NCI-H748 treated with DMSO at 0.1 percent for 48 hours (cell line): ENCODE results near the gene SLC22A7.
"Not testable (repeated sequence)": the region's sequence is repeated elsewhere in the genome, so short reads cannot be mapped to it uniquely, and the experiment has no call there.

Experiments
- DNase-seq: peaks from one replicate; lab custom pipeline; 2025; lab: John Stamatoyannopoulos, UW

Gene SLC22A7

DNA sequence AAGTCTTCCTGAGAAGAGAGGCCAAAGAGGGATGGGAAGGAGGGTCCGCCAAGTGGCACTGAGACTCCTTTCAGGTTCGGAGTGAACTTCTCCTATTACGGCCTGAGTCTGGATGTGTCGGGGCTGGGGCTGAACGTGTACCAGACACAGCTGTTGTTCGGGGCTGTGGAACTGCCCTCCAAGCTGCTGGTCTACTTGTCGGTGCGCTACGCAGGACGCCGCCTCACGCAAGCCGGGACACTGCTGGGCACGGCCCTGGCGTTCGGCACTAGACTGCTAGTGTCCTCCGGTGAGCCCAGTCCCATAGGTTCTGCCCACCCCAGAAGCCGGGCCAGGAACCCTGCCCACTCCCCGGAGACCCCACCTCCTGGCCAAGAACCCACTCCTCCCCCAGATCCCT is 4.1 kb downstream of the SLC22A7 start:
- no peak for DNase-seq

DNA sequence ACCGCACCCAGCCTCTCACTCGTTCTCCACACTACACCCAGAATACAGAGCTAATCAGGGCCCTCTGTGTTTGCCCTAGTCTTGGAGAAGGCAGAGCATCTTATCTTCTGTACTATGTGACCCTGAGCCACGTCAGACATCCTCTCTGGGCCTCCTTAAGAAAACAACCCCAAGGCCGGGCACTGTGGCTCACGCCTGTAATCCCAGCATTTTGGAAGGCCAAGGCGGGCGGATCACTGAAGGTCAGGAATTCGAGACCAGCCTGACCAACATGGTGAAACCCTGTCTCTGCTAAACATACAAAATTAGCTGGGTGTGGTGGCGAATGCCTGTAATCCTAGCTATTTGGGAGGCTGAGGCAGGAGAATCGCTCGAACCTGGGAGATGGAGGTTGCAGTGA is 4.9 kb downstream of the SLC22A7 start:
- DNase-seq = not testable (repeated sequence)

DNA sequence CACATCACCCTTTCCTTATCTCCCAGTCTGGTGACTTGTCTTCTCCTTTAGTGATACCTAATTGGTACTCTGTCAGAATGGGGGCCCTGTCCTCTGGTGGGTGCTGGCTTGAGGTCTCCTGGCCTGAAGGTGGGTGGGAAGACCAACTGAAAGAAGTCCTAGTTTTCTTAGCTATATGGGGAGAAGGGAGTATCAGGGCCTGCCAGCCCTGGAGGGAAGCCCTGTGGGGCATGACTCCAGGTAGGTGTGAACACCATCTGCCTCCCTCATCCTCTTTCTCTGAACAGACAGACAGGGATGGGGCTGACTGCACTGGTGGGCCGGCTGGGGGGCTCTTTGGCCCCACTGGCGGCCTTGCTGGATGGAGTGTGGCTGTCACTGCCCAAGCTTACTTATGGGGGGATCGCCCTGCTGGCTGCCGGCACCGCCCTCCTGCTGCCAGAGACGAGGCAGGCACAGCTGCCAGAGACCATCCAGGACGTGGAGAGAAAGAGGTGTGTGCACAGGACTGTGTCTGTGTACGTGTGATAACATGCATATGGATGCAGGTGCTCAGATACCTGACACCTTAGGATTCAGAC is 5.8 kb downstream of the SLC22A7 start:
- no peak for DNase-seq

DNA sequence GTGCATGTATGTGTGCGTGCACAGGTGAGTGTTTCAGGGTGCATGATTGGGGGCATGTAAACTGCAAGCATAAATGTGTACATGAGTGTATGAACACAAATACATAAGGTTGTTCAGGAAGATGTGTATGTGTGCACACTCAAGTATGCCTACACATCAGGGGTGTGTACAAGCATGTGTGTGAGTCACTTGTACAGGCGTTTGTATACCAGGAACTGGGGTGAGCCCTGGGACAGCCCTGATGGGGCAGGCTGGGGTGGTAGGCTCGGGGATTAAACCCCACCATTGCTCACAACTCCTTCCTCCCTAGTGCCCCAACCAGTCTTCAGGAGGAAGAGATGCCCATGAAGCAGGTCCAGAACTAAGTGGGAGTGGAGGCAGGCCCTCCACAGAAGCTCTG is 6.3 kb downstream of the SLC22A7 start:
- DNase-seq = no peak

DNA sequence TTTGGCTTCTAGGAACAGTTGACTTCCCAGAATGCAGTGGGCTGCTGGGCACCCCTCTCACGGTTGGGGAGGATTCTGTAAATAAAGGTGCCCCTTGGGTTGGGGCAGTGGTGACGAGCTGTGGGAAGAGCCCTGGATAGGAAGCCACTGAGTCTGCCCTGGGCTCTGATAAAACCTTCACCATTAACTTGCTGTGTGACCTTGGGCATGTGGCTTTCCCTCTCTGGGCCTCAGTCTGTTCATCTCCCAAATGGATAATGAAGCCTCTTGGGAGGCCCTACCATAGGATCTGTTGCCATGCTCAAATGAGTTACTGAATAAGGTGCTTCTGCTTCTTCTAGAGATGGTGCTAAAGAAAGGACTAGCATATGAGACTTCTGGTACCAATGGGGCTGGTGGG is 6.8 kb downstream of the SLC22A7 start:
- no peak for DNase-seq

DNA sequence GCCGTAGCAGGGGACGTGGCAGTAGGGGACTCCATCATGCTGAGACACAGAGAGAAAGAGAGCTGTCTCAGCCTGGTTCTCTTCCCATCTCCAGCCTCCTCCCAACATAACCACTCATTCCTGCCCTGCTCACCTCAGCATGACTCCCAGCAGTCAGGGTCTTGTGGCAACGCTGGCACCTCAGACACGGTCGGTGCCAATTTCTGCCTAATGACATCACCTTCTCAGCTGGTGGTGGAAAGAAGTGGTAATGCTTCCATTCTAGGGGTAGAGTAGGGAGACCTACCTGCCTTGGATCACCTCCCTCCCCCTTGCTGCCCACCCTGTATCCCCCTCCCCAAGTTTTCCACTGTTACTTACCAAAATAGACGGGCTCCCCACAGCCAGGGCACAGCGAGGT is 8.0 kb downstream of the SLC22A7 start:
- DNase-seq = no peak

DNA sequence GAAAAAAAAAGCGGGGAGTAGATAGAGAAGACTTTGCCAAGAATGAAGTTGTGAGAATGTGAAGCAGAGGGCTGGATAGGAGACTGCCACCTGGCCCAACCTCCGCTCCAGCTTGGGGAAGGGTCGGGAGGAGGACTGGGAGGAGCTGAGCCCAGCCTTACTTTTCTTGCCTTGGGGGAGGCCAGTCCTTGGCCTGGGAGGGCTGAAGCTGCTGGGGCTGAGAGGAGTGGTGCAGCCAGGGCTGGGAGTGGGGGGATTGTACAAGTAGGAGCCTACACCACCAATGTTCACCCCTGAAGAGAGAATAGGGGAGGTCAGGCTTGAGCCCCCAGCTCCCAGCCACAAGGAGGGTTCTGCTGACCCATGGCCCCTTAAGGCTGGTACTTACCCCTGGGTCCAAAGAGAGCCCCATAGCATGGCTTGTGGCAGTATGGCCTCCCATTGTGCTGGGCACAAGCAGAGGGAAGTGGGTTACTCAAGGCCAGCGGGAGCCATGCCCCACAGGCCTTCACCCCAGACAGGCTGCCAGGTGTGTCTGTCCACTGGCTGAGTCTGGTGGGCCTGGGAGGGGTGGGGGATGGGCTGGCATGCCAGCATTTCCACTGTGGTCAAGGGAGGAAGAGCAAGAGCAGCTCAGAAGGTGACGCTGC is 9.5 kb downstream of the SLC22A7 start:
- no peak for DNase-seq

DNA sequence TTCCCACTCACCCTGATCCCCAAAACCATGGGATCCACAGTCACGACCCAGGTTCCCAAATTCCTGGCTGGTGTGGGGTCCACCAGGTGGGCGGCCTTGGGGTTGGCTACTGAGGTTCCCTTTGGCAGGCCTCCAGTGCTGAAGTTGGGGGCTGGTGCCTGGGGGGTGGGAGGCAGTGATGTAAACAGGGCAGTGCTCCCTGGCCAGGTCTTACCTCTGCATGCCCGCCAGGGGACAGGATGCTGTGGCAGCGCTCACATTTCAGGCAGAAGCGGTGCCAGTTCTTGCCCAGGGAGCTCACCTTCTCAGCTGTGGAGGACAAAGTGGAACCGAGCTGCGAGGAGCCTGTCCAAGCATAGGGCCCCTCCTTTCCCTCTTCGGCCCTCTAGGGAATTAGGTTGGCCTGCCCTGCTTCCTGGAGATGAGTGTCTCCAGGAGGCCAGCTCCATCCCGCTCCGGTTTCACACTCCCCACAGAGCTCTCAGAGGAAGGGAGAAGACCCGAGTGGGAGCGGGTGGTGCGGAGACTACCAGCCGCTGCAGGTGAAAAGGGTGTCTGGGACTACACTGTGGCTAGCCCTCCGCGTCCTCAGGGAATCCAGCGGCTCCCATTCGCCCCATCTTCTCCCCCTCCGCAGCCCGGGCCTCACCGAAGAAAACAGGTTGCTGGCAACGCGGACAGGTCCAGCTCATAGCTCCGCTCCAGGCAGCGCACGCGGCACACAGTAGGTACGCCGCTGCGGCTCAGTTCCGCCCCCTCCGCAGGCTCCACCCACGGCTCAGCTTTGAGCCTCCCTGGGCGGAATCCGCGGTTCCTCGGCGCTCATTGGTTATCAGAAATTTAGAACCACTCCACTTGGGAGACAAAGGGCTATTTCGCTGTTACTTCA is 10.3 kb downstream of the SLC22A7 start, which contains the start of gene CRIP3:
CRIP3 (minus strand) TSS at position 726 of the 889 bp plus-strand sequence; CDS start at position 692, 34 bp downstream.
- DNase-seq = peak; percentile 66

DNA sequence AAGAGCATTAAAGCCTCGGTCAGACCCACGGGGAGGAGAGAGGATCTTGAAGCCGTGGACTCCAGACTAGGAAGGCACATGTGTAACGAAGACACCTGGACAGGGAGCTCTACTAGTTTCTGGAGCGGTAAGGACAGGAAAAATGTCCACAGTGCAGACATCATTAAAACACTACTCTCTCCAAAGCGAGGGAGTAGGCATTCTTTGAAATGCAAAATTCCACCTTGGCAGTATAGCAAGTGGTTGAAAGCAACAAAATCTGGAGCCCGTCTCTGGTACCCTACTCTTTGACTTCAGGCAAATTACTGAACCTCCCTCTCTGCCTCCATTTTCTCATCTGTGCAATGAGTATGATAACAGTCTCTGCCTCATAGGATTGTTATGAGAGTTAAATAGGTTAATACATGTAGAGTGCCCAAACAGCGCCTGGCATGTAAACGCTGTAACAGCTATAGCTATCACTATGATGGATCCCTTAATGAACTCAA is 11.0 kb downstream of the SLC22A7 start:
- DNase-seq = no peak

DNA sequence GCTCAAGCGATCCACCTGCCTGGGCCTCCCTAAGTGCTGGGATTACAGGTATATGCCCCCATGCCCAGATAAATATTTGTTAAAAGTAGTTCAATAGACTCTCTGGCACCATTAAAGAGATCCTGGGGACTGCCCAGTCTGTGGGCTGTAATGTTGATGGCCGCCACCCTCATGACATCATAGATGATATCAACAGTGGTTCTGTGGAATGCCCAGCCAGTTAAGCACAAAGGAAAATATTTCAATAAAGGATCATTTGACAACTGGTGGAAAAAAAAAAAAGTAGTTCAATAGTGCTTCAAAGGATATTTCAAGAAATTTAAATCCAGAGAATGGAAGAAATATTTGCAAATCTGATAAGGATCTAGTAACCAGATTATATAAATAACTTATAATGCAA is 12.1 kb downstream of the SLC22A7 start:
- DNase-seq = no peak

DNA sequence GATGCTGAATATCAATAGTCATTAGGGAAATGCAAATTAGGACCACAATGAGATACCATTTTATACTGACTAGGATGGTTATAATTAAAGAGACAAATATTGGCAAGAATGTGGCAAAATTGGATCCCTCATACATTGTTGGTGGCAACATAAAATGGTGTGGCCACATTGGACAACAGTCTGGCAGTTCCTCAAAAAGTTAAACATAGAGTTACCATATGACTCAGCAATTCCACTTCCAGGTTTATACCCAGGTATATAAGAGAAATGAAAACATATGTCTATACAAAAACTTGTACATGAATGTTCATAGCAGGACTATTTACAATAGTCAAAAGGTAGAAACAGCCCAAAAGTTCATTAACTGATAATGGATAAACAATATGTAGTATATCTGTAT is 12.6 kb downstream of the SLC22A7 start:
- DNase-seq = no peak

DNA sequence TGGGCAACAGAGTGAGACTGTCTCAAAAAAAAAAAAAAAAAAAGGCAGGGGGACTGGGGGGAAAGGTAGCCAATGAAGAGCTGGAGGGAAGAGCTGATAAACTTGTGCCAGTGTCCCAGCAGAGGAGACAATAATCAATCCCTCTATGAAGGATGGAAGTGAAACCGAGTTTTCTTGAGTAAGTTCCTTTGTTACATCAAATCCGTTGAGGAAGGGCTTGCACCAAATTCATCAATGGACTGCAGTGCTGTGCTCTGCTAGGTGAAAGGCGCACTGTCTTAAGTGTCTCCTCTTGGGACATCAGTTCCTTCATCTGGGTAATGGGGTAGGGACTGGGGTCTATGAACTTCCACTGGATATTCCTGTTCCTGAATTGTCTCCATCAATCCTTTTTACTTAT is 13.6 kb downstream of the SLC22A7 start:
- no peak for DNase-seq

DNA sequence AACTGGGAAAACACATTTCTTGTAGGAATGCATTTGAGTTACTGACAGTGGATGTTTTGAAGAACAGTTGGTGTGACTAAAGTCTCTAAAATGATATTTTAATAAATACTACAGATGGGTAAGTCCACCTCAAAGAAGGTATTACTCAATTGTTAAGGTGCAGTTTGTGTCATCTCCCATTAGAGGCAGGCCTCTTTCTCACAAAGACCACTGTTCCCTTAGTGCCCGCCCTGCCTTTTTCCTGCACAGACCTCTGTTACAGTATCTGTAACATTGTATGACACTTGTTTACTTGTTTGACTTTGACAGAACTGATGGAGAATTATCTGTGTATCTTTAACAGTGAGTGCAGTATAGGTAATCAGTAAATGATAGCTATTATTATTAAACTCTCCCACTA is 15.8 kb downstream of the SLC22A7 start:
- no peak for DNase-seq

DNA sequence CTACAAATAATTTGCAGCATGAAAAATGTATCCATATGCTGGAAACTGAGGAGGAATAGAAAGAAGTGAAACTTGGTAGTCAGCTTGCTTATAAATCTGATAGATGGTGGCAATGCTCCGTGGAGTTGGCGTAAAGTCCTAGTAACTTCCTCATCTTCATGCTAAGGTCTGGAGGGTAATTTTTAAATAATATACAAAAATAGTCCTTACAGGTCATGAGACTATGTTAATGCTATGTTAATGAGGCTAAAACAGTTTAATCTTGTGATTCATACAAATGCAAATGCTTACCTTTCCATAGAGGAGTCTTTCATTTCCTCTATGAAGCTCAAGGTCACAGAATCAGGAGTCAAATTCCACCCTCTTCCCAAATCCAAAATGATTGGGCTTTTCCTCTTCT is 20.0 kb downstream of the SLC22A7 start:
- DNase-seq = no peak

DNA sequence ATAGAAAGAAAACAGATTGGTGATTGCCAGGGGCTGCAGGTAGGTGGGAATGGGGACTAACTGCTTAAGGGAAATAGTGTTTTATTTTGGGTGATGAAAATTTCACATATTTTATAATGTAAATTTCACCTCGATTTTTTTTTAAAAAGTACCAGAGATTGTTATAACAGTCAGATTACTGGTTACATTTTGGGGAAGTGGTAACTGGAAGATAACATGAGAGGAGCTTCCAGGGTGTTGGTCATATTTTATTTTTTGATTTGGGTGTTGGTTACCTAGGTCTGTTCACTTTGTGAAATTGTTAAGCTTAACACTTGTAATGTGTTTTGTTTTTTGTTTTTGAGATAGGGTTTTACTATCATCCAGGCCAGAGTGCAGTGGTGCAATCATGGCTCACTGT is 27.8 kb downstream of the SLC22A7 start:
- no peak for DNase-seq

DNA sequence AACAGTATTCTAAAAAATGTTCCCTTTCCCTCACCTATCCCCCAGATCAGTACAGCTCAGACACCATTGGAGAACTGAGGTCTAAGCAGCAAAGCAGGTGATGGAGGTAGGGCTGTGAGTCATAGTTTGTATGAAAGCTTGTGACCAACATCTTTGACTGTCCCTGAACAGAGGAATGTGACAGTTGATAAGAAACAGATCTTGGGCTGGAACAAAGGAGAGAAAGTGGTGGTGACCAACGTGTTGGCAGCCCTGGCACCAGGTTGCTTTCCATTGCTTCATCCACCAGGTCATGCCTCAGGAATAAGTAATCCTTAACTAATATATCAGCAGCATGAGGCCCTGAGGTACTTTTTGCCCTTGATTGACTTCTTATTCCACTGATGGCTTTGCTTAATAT is 30.5 kb downstream of the SLC22A7 start:
- DNase-seq = no peak

DNA sequence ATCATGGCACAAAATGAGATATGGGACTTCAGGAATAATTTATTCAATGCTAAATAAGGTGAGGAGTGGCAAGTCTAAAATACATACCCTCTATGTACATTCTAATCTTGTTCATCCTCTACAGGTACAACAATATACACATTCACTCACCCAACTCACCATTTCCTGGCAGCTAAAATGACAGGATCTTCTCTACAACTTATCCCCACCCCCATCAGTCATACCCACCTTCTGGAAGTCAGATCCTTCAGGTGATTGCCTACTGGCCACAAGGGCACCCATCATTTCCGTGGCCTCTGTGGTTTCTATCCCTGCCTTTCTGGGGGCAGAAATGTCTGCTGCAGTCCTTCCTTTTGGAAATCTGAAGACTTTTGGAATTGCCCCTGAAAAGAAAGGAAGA is 33.4 kb downstream of the SLC22A7 start:
- no peak for DNase-seq

DNA sequence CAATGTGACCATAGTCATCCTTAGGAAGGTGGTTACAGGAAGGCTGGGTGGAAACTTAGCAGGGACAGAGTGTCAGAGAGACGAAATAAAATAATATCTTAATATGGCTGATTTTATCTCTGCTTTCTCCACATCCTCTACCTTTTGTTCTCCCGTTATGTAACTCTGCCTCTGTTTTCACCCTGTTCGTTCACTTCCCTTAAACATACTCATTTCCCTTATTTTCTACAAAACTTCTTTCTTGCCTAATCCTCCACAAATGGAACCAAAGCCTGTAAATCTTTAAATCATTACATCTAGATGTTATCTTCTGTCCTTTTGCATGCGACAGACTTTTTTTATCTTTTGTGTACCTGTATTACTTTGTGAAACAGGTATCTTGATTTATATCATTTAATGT is 33.8 kb downstream of the SLC22A7 start:
- DNase-seq = no peak

DNA sequence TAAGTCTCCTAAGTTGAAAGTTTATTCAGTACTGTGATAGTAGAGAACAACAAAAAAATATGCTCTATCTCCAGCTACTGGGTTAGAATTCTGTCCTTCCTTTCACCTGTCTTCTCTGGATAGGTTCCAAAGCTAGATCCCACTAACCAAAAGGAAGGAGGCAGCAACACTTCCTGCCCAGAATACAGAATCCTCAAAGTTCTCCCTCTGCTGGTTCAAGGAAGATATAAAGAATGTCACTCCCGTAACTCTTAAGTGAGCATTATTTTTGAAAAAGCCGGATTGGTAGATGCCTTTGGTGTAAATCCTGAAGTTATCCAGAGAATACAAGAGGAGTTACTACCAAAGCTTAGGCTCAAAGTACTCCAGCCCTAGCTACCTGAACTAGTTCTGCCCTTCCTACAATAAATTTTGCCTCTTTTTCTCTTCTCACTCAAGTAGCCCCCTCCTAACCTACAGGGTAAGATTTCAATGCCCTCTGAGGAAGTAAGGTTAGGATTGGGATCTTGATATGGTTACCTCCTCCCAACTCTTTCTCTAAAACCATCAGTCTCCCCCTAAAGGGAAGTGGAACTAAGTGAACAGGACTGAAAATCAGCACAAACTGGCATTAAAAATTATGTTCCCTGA is 36.5 kb downstream of the SLC22A7 start:
- DNase-seq = no peak

DNA sequence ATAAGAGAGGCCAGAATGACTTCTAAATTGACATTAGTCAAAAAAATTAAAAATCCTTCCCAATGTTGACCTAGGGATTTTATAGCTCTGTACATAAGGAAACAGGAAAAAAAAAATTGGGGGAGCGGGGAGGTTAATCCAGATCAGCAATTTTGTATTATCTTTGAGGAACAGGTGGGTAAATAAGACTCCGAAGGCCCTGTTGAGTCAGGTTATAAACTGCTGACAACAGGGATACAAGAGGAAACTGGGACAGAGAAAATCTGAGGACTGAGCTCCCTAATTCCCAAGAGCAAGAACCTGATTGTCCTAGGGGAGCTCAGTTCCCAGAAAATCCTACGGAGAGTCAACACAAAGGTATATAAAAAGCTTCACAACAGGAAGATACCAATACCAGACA is 37.4 kb downstream of the SLC22A7 start:
- peak; percentile 20 for DNase-seq

DNA sequence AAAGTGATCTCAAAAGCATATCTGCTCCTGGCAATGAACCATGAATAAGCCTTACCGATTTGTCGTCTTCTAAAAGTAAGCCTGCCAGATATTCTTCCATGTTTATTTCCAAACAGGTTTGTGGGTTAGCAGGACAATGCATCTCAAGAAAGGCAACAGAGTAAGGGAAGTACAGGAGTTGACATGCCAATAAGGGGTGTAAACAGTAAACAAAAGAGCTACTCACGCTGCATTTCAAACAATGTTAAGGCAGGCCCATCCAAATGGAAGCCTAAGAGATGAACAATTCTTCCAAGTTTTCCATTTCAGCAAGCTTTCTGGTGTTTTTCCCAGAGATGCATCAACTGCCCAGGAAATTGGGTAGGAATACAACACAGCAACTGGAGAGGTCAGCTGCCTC is 38.3 kb downstream of the SLC22A7 start:
- DNase-seq = no peak

DNA sequence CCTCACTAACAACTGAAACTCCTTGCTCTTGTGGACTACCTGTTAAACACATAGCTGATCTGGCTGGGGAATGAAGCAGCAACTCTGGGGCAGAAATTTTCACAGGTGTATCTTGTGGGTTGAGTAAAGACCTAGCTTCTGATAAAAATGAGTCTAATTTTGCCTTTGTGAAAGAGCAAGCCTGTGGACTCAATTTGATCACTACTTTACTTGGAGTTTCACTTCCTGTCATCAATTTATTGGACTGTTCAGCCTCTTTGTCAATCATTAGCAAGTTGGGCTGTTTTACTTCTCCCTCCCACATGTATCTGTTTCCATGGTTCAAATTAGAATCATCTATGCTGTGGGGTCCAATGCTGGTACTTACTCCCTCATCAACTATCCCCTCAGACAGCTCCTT is 40.2 kb downstream of the SLC22A7 start:
- no peak for DNase-seq

DNA sequence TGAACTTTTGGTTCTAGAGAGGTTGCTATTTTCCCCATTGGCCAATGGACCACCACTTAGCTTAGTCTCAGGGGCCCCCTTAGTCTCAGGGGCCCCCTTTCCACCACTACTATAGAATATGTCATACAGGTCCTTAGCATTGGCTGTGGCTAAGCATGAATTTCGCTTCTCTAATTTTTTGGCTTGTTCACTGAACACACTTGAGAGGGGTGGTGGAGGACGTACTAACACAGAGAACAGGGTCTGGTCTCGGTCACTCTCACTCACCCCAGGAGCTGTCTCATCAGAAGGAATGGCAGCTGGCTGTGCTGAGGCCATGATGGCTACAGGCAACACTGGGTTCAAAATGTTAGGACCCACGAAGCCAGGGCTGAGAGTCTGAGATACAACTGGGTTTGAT is 41.1 kb downstream of the SLC22A7 start:
- DNase-seq = no peak
